OCI-LY7 (cell line): ENCODE data around the gene TSNAX.

Experiments
- EZH2phosphoT487 ChIP-seq: fragments of 200-600 bp; sonication (generic); IDR thresholded peaks from 2 replicates; pipeline ENCODE4 v1.6.1; 2018; ENCODE audit warnings: low read depth, borderline replicate concordance, mild to moderate bottlenecking, mixed run types, antibody characterized with exemption, low read length, moderate library complexity, mixed read lengths
- TF ChIP-seq, protein P1 (sequence below): fragments of 200-600 bp; sonication (generic); conservative IDR thresholded peaks from 2 replicates; pipeline ENCODE4 v1.5.1; 2014; ENCODE audit warnings: mild to moderate bottlenecking, antibody characterized with exemption, low read length, moderate library complexity, mixed read lengths

DNA sequence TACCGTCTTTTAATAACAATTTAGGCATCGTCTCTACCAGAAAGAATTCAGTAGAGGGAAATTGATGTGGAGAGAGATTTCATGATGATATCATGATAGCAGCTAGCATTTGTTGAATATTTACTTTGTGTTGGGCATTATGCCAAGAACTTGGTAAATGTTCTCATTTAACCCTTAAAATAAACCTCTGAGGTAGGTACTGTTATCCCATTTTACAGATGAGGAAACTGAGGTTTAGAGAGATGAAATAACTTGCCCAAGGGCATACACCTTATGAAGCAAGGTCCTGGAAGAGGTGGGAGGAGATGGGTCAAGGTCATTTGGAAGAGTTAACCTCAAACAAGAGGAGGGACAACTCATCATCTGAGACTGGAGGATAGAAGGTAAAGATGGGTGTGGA, 34.8 kb downstream of the TSNAX start:
- TF ChIP-seq, protein P1, sequence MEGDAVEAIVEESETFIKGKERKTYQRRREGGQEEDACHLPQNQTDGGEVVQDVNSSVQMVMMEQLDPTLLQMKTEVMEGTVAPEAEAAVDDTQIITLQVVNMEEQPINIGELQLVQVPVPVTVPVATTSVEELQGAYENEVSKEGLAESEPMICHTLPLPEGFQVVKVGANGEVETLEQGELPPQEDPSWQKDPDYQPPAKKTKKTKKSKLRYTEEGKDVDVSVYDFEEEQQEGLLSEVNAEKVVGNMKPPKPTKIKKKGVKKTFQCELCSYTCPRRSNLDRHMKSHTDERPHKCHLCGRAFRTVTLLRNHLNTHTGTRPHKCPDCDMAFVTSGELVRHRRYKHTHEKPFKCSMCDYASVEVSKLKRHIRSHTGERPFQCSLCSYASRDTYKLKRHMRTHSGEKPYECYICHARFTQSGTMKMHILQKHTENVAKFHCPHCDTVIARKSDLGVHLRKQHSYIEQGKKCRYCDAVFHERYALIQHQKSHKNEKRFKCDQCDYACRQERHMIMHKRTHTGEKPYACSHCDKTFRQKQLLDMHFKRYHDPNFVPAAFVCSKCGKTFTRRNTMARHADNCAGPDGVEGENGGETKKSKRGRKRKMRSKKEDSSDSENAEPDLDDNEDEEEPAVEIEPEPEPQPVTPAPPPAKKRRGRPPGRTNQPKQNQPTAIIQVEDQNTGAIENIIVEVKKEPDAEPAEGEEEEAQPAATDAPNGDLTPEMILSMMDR = no peak
- no peak for TF ChIP-seq EZH2phosphoT487
